ENCODE measurements around the gene LIPE. TPM values are rescaled to one million over a fixed set of nuclear protein-coding genes. Genes with fewer than 3 reads are reported as not detected.

Gene LIPE
- total RNA-seq, 1 donor from 2014 or later, result 39.0 TPM

DNA sequence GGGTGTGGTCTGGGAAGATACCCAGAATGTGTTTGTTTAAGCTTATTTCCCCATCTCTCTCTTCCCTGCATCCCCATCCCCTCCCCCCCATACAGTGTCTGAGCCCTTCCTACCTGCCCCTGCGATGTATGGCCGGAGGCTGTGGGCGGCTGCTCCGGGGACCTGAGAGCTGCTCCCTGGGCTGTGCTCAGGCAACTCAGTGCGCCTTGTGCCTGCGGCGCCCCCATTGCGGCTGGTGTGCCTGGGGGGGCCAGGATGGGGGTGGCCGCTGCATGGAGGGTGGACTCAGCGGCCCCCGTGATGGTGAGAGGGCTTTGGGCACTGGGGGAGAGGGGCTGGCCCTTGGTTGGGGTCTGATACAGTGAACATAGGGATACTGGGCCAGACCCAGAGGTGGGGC, 58.8 kb downstream of the LIPE start:
- Mint-ChIP-seq H3K36me3 (ENCODE audit: unreplicated experiment) (peaks cover 14% of the 10 kb centered on the region), H3K27ac (ENCODE audit: unreplicated experiment) (no peak overlapping the region), H3K9me3 (ENCODE audit: unreplicated experiment) (peaks cover 8% of the 10 kb centered on the region), H3K4me3 (ENCODE audit: unreplicated experiment) (no peak overlapping the region), H3K4me1 (ENCODE audit: low read depth, unreplicated experiment) (peaks cover 17% of the 10 kb centered on the region), H3K27me3 (ENCODE audit: unreplicated experiment) (peaks cover 5% of the 10 kb centered on the region)
- TF ChIP-seq, protein P1, sequence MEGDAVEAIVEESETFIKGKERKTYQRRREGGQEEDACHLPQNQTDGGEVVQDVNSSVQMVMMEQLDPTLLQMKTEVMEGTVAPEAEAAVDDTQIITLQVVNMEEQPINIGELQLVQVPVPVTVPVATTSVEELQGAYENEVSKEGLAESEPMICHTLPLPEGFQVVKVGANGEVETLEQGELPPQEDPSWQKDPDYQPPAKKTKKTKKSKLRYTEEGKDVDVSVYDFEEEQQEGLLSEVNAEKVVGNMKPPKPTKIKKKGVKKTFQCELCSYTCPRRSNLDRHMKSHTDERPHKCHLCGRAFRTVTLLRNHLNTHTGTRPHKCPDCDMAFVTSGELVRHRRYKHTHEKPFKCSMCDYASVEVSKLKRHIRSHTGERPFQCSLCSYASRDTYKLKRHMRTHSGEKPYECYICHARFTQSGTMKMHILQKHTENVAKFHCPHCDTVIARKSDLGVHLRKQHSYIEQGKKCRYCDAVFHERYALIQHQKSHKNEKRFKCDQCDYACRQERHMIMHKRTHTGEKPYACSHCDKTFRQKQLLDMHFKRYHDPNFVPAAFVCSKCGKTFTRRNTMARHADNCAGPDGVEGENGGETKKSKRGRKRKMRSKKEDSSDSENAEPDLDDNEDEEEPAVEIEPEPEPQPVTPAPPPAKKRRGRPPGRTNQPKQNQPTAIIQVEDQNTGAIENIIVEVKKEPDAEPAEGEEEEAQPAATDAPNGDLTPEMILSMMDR (IDR thresholded peaks at IDR 0.05; ENCODE audit: partially characterized antibody, unreplicated experiment), result no peak
- DNase-seq, result no peak

DNA sequence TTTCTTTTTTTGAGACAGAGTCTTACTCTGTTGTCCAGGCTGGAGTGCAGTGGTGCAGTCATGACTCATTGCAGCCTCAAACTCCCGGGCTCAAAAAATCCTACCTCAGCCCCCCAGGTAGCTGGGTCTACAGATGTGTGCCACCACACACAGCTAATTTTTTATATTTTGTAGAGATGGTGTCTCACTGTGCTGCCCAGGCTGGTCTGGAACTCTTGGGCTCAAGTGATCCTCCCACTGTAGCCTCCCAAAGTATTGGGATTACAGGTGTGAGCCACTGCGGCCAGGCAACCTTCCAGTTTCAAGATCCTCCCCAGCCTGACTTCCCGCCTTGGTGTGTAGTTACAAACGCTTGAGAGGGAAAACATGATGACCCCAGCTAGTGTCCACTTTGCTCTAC, 59.3 kb downstream of the LIPE start:
- peaks cover 5% of the 10 kb centered on the region for H3K27me3 Mint-ChIP-seq (ENCODE audit: unreplicated experiment)
- DNase-seq, result no peak
- peaks cover 17% of the 10 kb centered on the region for H3K4me1 Mint-ChIP-seq (ENCODE audit: low read depth, unreplicated experiment)
- H3K27ac Mint-ChIP-seq (ENCODE audit: unreplicated experiment), result peak overlapping the region; percentile 94
- H3K36me3 Mint-ChIP-seq (ENCODE audit: unreplicated experiment), result peaks cover 15% of the 10 kb centered on the region
- peaks cover 8% of the 10 kb centered on the region for H3K9me3 Mint-ChIP-seq (ENCODE audit: unreplicated experiment)
- no peak overlapping the region for H3K4me3 Mint-ChIP-seq (ENCODE audit: unreplicated experiment)
- TF ChIP-seq, protein P1 (IDR thresholded peaks at IDR 0.05; ENCODE audit: partially characterized antibody, unreplicated experiment), result no peak

DNA sequence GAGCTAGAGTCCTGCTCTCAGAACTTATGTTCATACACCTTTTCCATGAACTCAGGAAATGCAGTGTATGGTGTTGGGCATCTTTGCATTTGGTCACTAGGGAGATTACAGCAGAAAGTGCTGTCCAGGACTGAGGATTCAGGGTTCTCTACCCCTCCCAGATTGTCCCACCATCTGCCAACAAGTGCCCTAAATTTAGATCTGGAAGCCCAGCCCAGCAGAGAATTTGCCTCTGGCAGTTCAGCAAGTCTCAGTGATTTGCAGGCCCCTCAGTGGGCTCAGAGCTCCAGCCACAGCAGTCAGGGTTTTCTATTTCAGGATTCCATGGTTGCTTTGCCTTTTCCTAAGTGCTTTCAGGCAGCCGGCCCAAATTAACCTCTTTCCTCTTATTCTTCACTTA, 60.5 kb downstream of the LIPE start:
- Mint-ChIP-seq H3K4me3 (ENCODE audit: unreplicated experiment) (peak overlapping the region; percentile 84), H3K27me3 (ENCODE audit: unreplicated experiment) (peaks cover 2% of the 10 kb centered on the region), H3K36me3 (ENCODE audit: unreplicated experiment) (peaks cover 15% of the 10 kb centered on the region), H3K9me3 (ENCODE audit: unreplicated experiment) (peaks cover 8% of the 10 kb centered on the region), H3K27ac (ENCODE audit: unreplicated experiment) (peak overlapping the region; percentile 94), H3K4me1 (ENCODE audit: low read depth, unreplicated experiment) (peaks cover 17% of the 10 kb centered on the region)
- DNase-seq, result no peak
- TF ChIP-seq, protein P1 (IDR thresholded peaks at IDR 0.05; ENCODE audit: partially characterized antibody, unreplicated experiment), result no peak

DNA sequence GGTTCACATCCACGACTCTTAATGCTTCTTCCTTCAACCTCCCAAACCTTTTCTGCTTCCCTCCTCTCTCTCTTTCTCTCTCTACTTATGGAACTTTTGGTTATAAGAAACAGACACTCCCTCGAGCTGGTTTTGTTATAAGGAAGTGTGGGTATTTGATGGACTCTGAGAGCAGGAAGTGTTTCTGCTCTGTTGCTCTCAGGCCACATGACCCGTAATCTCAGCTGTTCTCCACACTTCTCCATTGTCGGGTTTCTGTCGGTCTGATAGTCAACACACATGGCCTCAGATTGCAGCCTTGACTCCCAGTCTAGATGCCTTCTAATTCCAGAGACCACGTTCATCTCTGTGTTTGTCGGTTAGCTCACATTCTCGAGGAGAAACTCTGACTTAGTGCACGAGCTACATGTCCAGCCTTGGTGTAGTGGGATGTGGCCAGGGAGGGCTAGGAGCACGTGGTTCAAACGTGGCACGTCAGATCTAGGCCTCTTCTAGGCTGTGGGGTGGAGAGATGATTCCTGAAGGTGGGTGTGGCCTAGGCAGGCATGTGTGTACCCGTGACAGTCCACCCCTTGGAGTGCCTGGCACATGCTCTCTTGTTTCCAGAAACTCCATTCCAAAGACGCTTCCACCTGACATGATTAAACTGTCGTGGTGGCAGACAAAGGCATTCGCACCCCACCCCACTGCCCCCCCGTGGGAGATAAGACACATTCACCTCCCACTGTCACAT, 63.4 kb downstream of the LIPE start:
- H3K9me3 Mint-ChIP-seq (ENCODE audit: unreplicated experiment), result peaks cover 6% of the 10 kb centered on the region
- peaks cover 15% of the 10 kb centered on the region for H3K4me1 Mint-ChIP-seq (ENCODE audit: low read depth, unreplicated experiment)
- DNase-seq, result no peak
- H3K27me3 Mint-ChIP-seq (ENCODE audit: unreplicated experiment), result no peaks in the 10 kb centered on the region
- H3K4me3 Mint-ChIP-seq (ENCODE audit: unreplicated experiment), result no peak overlapping the region
- H3K27ac Mint-ChIP-seq (ENCODE audit: unreplicated experiment), result no peak overlapping the region
- H3K36me3 Mint-ChIP-seq (ENCODE audit: unreplicated experiment), result peaks cover 15% of the 10 kb centered on the region
- TF ChIP-seq, protein P1 (IDR thresholded peaks at IDR 0.05; ENCODE audit: partially characterized antibody, unreplicated experiment), result no peak

DNA sequence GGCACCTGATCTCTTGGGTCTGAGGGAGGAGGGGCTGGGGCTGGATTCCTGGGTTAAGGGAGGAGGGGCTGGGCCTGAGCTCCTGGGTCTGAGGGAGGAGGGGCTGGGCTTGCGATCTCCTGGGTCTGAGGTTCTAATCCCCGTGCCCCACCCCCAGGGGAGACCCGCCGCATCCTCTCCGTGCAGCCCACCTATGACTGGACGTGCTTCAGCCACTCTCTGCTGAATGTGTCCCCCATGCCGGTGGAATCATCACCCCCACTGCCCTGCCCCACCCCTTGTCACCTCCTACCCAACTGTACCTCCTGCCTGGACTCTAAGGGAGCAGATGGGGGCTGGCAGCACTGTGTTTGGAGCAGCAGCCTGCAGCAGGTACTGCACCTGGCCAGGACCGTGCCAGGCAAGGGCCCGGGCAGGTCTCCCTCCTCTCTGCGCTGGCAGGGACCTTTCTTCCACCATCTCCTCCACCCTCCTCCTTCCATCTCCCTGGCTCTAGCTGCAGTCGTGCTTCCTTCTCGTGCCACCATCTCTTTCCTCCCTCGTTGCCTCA, 64.2 kb downstream of the LIPE start:
- peak overlapping the region; percentile 59 for H3K27ac Mint-ChIP-seq (ENCODE audit: unreplicated experiment)
- H3K4me1 Mint-ChIP-seq (ENCODE audit: low read depth, unreplicated experiment), result peaks cover 15% of the 10 kb centered on the region
- H3K27me3 Mint-ChIP-seq (ENCODE audit: unreplicated experiment), result no peaks in the 10 kb centered on the region
- no peak for DNase-seq
- peaks cover 6% of the 10 kb centered on the region for H3K9me3 Mint-ChIP-seq (ENCODE audit: unreplicated experiment)
- H3K36me3 Mint-ChIP-seq (ENCODE audit: unreplicated experiment), result peaks cover 15% of the 10 kb centered on the region
- H3K4me3 Mint-ChIP-seq (ENCODE audit: unreplicated experiment), result no peak overlapping the region
- TF ChIP-seq, protein P1 (IDR thresholded peaks at IDR 0.05; ENCODE audit: partially characterized antibody, unreplicated experiment), result no peak
